Measurements from ENCODE around the gene PDZRN3. TPM values are rescaled to one million over a fixed set of nuclear protein-coding genes. Genes with fewer than 3 reads are reported as not detected.

PDZRN3 gene
- total and polyA plus RNA-seq, 10 donors, result 1.5 to 5.5 (median 2.8) TPM

GRCh38 chr3:73504239-73504638, 120.5 kb downstream of the PDZRN3 start:
- Histone ChIP-seq H3K36me3 (no peaks in the 10 kb centered on the region), H3K27me3 (replicated peaks in 1 of 7) (no peaks in the 10 kb centered on the region), H3K4me1 (no peaks in the 10 kb centered on the region), H3K27ac (no peak overlapping the region), H3K9me3 (no peaks in the 10 kb centered on the region), H3K4me3 (no peak overlapping the region)
- intact Hi-C loops (cut with DNase I; ENCODE audit: low total_unique reads), result loop anchor here (5.0 kb wide), 2 partner anchors 47 to 397 kb away; no protein-coding TSS in a partner anchor
- no peak for DNase-seq
- TF ChIP-seq POLR2AphosphoS5 (IDR thresholded peaks at IDR 0.05) (no peak), POLR2A (IDR thresholded peaks at IDR 0.05) (no peak), CTCF (IDR thresholded peaks at IDR 0.05 in 8 of 11, conservative IDR thresholded peaks at IDR 0.05 in 3 of 11) (no peak)
- WGBS, 5 donors, result 75 to 87% (median 77%) methylated on average over 3 of the region's 3 CpGs

GRCh38 chr3:73503781-73504180, 121.0 kb downstream of the PDZRN3 start:
- Histone ChIP-seq H3K9me3 (no peaks in the 10 kb centered on the region), H3K27me3 (replicated peaks in 1 of 7) (no peaks in the 10 kb centered on the region), H3K36me3 (no peaks in the 10 kb centered on the region), H3K27ac (no peak overlapping the region), H3K4me3 (no peak overlapping the region), H3K4me1 (no peaks in the 10 kb centered on the region)
- no peak for TF ChIP-seq CTCF (IDR thresholded peaks at IDR 0.05 in 8 of 11, conservative IDR thresholded peaks at IDR 0.05 in 3 of 11)
- TF ChIP-seq POLR2AphosphoS5 (IDR thresholded peaks at IDR 0.05), result no peak
- TF ChIP-seq POLR2A (IDR thresholded peaks at IDR 0.05), result no peak
- WGBS, 5 donors, result 51 to 62% (median 56%) methylated on average over 4 of the region's 4 CpGs
- no peak for DNase-seq
- intact Hi-C loops (cut with DNase I; ENCODE audit: low total_unique reads), result loop anchor here (5.0 kb wide), 2 partner anchors 46 to 396 kb away; no protein-coding TSS in a partner anchor

GRCh38 chr3:73502609-73503583, 121.8 kb downstream of the PDZRN3 start:
- peak; percentile 40 to 83 (median 68) for TF ChIP-seq CTCF (IDR thresholded peaks at IDR 0.05 in 8 of 11, conservative IDR thresholded peaks at IDR 0.05 in 3 of 11)
- TF ChIP-seq POLR2AphosphoS5 (IDR thresholded peaks at IDR 0.05), result no peak
- Histone ChIP-seq H3K4me3 (no peak overlapping the region), H3K36me3 (no peaks in the 10 kb centered on the region), H3K9me3 (no peaks in the 10 kb centered on the region), H3K4me1 (no peaks in the 10 kb centered on the region), H3K27me3 (replicated peaks in 1 of 7) (no peaks in the 10 kb centered on the region), H3K27ac (no peak overlapping the region)
- DNase-seq, result peak; percentile 81
- intact Hi-C loops (cut with DNase I; ENCODE audit: low total_unique reads), result loop anchor here (5.0 kb wide), 2 partner anchors 46 to 396 kb away; no protein-coding TSS in a partner anchor
- 43 to 46% (median 43%) methylated on average over 6 of the region's 6 CpGs for WGBS, 5 donors

GRCh38 chr3:73500321-73500720, 124.4 kb downstream of the PDZRN3 start:
- 83 to 100% (median 97%) methylated on average over 1 of the region's 1 CpG for WGBS, 5 donors
- intact Hi-C loops (cut with DNase I; ENCODE audit: low total_unique reads), result loop anchor here (5.0 kb wide), 2 partner anchors 43 to 393 kb away; no protein-coding TSS in a partner anchor
- TF ChIP-seq CTCF (IDR thresholded peaks at IDR 0.05 in 8 of 11, conservative IDR thresholded peaks at IDR 0.05 in 3 of 11) (no peak), POLR2AphosphoS5 (IDR thresholded peaks at IDR 0.05) (no peak), POLR2A (IDR thresholded peaks at IDR 0.05) (no peak)
- Histone ChIP-seq H3K4me1 (no peaks in the 10 kb centered on the region), H3K27ac (no peak overlapping the region), H3K9me3 (no peaks in the 10 kb centered on the region), H3K36me3 (no peaks in the 10 kb centered on the region), H3K27me3 (replicated peaks in 1 of 7) (no peaks in the 10 kb centered on the region), H3K4me3 (no peak overlapping the region)
- no peak for DNase-seq
